Smooth muscle cell (in vitro differentiated cells): ENCODE measurements around the gene WLS. TPM values are rescaled to one million over a fixed set of nuclear protein-coding genes. Genes with fewer than 3 reads are reported as not detected.

Source experiments
- DNase-seq: peaks from one replicate; lab custom pipeline; 2025; ENCODE audit not compliant: unreplicated experiment; lab: John Stamatoyannopoulos, UW
- H2AFZ ChIP-seq: fragments of 200-600 bp; sonication (generic); 2 replicates; pipeline ENCODE4 v1.6.0; 2016; ENCODE audit warnings: antibody characterized with exemption, low read depth, mild to moderate bottlenecking
- H3F3A ChIP-seq: fragments of 200-600 bp; sonication (generic); 2 replicates; pipeline ENCODE4 v1.6.0; 2017; ENCODE audit warnings: antibody characterized with exemption, low read depth
- H3K27ac ChIP-seq: fragments of 200-600 bp; sonication (generic); 2 replicates; pipeline ENCODE4 v1.5.1; 2016; ENCODE audit warnings: low read depth, mild to moderate bottlenecking
- H3K27me3 ChIP-seq: fragments of 200-600 bp; sonication (generic); 2 replicates; pipeline ENCODE4 v1.6.1; 2016; ENCODE audit warnings: low read depth, mild to moderate bottlenecking
- H3K36me3 ChIP-seq: fragments of 200-600 bp; sonication (generic); 2 replicates; pipeline ENCODE4 v1.5.1; 2016; ENCODE audit warnings: low read depth
- H3K4me1 ChIP-seq: fragments of 200-600 bp; sonication (generic); 2 replicates; pipeline ENCODE4 v1.5.1; 2016; ENCODE audit warnings: low read depth
- H3K4me2 ChIP-seq: fragments of 200-600 bp; sonication (generic); 2 replicates; pipeline ENCODE4 v1.6.0; 2016; ENCODE audit warnings: mild to moderate bottlenecking
- H3K4me3 ChIP-seq: fragments of 200-600 bp; sonication (generic); 2 replicates; pipeline ENCODE4 v1.5.1; 2016; ENCODE audit warnings: mild to moderate bottlenecking
- H3K79me2 ChIP-seq: fragments of 200-600 bp; sonication (generic); 2 replicates; pipeline ENCODE4 v1.6.0; 2016; ENCODE audit warnings: low read depth, mild to moderate bottlenecking
- H3K9ac ChIP-seq: fragments of 200-600 bp; sonication (generic); 2 replicates; pipeline ENCODE4 v1.6.0; 2016; ENCODE audit warnings: low read depth
- H3K9me3 ChIP-seq: fragments of 200-600 bp; sonication (generic); replicated peaks from 2 replicates; pipeline ENCODE4 v1.5.1; 2016; ENCODE audit warnings: low read depth
- H4K20me1 ChIP-seq: fragments of 200-600 bp; sonication (generic); 2 replicates; pipeline ENCODE4 v1.6.0; 2016; ENCODE audit warnings: low read depth
- WGBS: methylation state at CpG from one replicate; pipeline ENCODE4 v1.1.7; 2016; ENCODE audit warnings: low lambda C conversion rate; 5-methylcytosine and 5-hydroxymethylcytosine counted together
- polyA plus RNA-seq: library from polyadenylated mRNA; unstranded; fragments of >200 nt; fragmentation: Nextera tagmentation; extraction: Ambion mirVana; gene quantifications from 2 replicates; pipeline ENCODE4 v1.2.1, GENCODE V29; 2016
- total RNA-seq: library from RNA; depleted of rRNA; stranded (reverse); fragments of >200 nt; gene quantifications from 2 replicates; pipeline ENCODE4 v1.2.3, GENCODE V29; 2014
- TF ChIP-seq, protein P1 (sequence below): fragments of 200-600 bp; sonication (generic); IDR thresholded peaks from 2 replicates; pipeline ENCODE4 v1.5.1; 2017; ENCODE audit warnings: borderline replicate concordance, mild to moderate bottlenecking, antibody characterized with exemption; ENCODE audit not compliant: insufficient read depth, poor library complexity, severe bottlenecking

WLS gene
- total and polyA plus RNA-seq, 2 experiments from 2014 or later, result 58.1 to 112 TPM

DNA sequence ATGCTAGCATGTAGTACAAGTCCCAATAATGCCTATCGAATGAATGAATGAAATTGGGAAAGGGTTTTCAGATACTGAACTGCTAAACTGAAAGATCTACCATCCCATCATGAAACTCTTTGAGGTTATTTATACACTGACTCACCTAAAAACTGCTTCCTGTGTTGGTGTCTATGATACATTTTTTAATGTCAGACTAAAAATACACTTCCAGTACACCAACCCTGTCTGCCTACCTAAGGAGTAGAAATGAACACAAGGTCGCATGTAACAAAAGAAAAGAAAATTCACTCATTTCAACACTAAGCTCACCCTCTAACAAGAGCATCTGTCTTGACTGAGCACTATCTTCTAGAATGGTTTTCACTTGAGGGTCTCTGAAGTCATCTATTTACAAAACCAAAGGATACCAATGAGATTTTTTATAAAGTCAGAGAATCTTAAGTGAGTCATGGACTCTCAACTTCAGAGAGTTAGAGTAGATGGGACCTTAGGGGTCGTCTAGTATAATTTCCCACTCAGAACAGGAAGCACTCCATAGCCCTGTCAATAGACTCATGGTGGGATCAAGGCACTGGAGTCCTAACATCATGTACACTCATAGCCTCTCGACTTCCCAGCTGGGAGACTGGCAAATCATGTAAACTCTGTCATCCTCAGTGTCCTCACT, 53.4 kb downstream of the WLS start:
- no peak for DNase-seq
- Histone ChIP-seq H3K27ac (peak overlapping the region; percentile 39), H2AFZ (no peak overlapping the region), H3K36me3 (no peaks in the 10 kb centered on the region), H3K79me2 (peaks cover 4% of the 10 kb centered on the region), H3K4me3 (no peak overlapping the region), H3F3A (peaks cover 20% of the 10 kb centered on the region), H3K9ac (no peak overlapping the region), H4K20me1 (no peaks in the 10 kb centered on the region), H3K9me3 (no peaks in the 10 kb centered on the region), H3K4me2 (no peak overlapping the region), H3K27me3 (no peaks in the 10 kb centered on the region), H3K4me1 (peaks cover 24% of the 10 kb centered on the region)
- 71% methylated on average over 4 of the region's 4 CpGs for WGBS
- TF ChIP-seq, protein P1, sequence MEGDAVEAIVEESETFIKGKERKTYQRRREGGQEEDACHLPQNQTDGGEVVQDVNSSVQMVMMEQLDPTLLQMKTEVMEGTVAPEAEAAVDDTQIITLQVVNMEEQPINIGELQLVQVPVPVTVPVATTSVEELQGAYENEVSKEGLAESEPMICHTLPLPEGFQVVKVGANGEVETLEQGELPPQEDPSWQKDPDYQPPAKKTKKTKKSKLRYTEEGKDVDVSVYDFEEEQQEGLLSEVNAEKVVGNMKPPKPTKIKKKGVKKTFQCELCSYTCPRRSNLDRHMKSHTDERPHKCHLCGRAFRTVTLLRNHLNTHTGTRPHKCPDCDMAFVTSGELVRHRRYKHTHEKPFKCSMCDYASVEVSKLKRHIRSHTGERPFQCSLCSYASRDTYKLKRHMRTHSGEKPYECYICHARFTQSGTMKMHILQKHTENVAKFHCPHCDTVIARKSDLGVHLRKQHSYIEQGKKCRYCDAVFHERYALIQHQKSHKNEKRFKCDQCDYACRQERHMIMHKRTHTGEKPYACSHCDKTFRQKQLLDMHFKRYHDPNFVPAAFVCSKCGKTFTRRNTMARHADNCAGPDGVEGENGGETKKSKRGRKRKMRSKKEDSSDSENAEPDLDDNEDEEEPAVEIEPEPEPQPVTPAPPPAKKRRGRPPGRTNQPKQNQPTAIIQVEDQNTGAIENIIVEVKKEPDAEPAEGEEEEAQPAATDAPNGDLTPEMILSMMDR, result no peak

DNA sequence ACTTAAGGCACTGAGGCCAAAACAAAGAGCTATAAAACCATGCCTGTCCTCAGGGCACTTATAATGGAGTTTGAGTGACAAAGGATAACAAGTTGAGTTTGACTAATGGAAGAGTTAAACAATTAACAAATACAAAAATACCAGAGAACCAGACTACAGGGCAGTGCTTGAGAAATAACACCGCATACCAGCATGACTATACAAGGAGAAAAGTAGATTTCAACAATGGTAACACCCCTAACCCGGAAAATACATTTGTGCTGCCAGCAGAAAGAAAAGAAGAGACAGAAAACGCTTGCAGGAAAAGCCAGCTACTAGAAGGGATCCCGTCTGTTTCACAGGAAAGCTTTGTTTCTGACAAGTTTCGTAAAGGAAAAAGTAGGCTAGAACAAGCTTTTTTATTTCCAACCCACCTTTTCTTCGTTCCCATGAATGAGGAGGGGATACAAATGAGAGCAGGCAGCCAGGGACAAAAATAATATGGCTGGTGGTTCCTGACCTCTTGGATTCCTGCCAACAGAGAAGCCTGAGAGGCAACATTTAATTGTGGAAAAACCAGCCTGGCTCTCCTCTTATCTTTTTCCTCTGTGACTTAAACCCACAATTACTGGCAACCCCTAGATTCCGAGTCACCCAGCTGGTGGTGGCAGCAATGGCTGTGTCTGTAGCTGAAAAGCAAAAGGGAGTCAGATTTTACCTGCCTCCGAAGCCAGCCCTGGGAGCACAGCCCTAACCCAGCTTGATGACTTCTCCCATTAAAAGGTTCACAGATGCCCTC, 56.5 kb downstream of the WLS start:
- H3K27ac ChIP-seq, result peak overlapping the region; percentile 83
- no peak overlapping the region for H2AFZ ChIP-seq
- peak overlapping the region; percentile 71 for H3K4me2 ChIP-seq
- H3K9me3 ChIP-seq, result no peaks in the 10 kb centered on the region
- 58% methylated on average over 8 of the region's 8 CpGs for WGBS
- DNase-seq, result no peak
- H3K27me3 ChIP-seq, result no peaks in the 10 kb centered on the region
- peaks cover 25% of the 10 kb centered on the region for H3F3A ChIP-seq
- H3K79me2 ChIP-seq, result peaks cover 4% of the 10 kb centered on the region
- TF ChIP-seq, protein P1, result no peak
- H3K4me1 ChIP-seq, result peaks cover 35% of the 10 kb centered on the region
- H3K9ac ChIP-seq, result no peak overlapping the region
- no peaks in the 10 kb centered on the region for H4K20me1 ChIP-seq
- H3K4me3 ChIP-seq, result no peak overlapping the region
- H3K36me3 ChIP-seq, result no peaks in the 10 kb centered on the region

- H3F3A ChIP-seq, result peaks cover 25% of the 10 kb centered on the region
- no peaks in the 10 kb centered on the region for H3K27me3 ChIP-seq
- peak overlapping the region; percentile 71 for H3K4me2 ChIP-seq
- no peak for DNase-seq
- H3K9me3 ChIP-seq, result no peaks in the 10 kb centered on the region
- H3K9ac ChIP-seq, result peak overlapping the region; percentile 4
- peak overlapping the region; percentile 83 for H3K27ac ChIP-seq
- H3K4me3 ChIP-seq, result no peak overlapping the region
- TF ChIP-seq, protein P1, result no peak
- peaks cover 4% of the 10 kb centered on the region for H3K79me2 ChIP-seq
- no peaks in the 10 kb centered on the region for H4K20me1 ChIP-seq
- no peak overlapping the region for H2AFZ ChIP-seq
- H3K36me3 ChIP-seq, result no peaks in the 10 kb centered on the region
- 83% methylated on average over 1 of the region's 1 CpG for WGBS
- H3K4me1 ChIP-seq, result peaks cover 35% of the 10 kb centered on the region
Observed at GRCh38 chr1:68174738-68175113, 57.6 kb downstream of the WLS start.
